ENCODE data around the gene GABRA1.

The GABRA1 gene

GRCh38 chr5:161847941-161848391 lies at the start of gene GABRA1:
TSS of gene GABRA1 (plus strand) at chr5:161848120. CDS start at chr5:161850811, 2,691 bp downstream.
- peak; percentile 0 for DNase-seq

GRCh38 chr5:161799316-161799715 lies 48.6 kb upstream of the GABRA1 start:
- DNase-seq: no peak

GRCh38 chr5:161804263-161804662 lies 43.7 kb upstream of the GABRA1 start:
- no peak for DNase-seq

GRCh38 chr5:161846746-161847145 lies 1.2 kb upstream of the GABRA1 start:
- DNase-seq: peak; percentile 0

- DNase-seq: no peak
Observed at GRCh38 chr5:161847447-161847846, 473 bp upstream of the GABRA1 start.

GRCh38 chr5:161850491-161850890 lies 2.6 kb downstream of the GABRA1 start:
- no peak for DNase-seq

- DNase-seq: peak; percentile 13
Observed at GRCh38 chr5:161851691-161852299, 3.9 kb downstream of the GABRA1 start.

- DNase-seq: no peak
Observed at GRCh38 chr5:161857358-161857757, 9.4 kb downstream of the GABRA1 start.

- no peak for DNase-seq
Observed at GRCh38 chr5:161863259-161863658, 15.3 kb downstream of the GABRA1 start.

- no peak for DNase-seq
Observed at GRCh38 chr5:161863811-161864210, 15.9 kb downstream of the GABRA1 start.

GRCh38 chr5:161865510-161865909 lies 17.6 kb downstream of the GABRA1 start:
- no peak for DNase-seq

- DNase-seq: no peak
Observed at GRCh38 chr5:161889971-161890370, 42.1 kb downstream of the GABRA1 start.

GRCh38 chr5:161895514-161895913 lies 47.6 kb downstream of the GABRA1 start:
- DNase-seq: no peak

GRCh38 chr5:161897033-161897432 lies 49.1 kb downstream of the GABRA1 start:
- no peak for DNase-seq

- no peak for DNase-seq
Observed at GRCh38 chr5:161899590-161899989, 51.7 kb downstream of the GABRA1 start.

- no peak for DNase-seq
Observed at GRCh38 chr5:161900981-161901380, 53.1 kb downstream of the GABRA1 start.

GRCh38 chr5:161921781-161922180 lies 73.9 kb downstream of the GABRA1 start:
- DNase-seq: no peak

GRCh38 chr5:161924270-161924669 lies 76.3 kb downstream of the GABRA1 start:
- DNase-seq: no peak

- no peak for DNase-seq
Observed at GRCh38 chr5:161925960-161926359, 78.0 kb downstream of the GABRA1 start.

GRCh38 chr5:161934486-161934885 lies 86.6 kb downstream of the GABRA1 start:
- no peak for DNase-seq

- no peak for DNase-seq
Observed at GRCh38 chr5:161944974-161945373, 97.1 kb downstream of the GABRA1 start.

- no peak for DNase-seq
Observed at GRCh38 chr5:161946911-161947310, 99.0 kb downstream of the GABRA1 start.
